Kidney (tissue), 14 donors: ENCODE measurements around the gene ZNF784. TPM values are rescaled to one million over a fixed set of nuclear protein-coding genes. Genes with fewer than 3 reads are reported as not detected.

ENCODE experiments used
- DNase-seq, 5 donors: peaks; one replicate each; pipeline ENCODE4 v3.0.0-alpha.2; 2013 to 2020
- FAIRE-seq: peaks from 2 replicates; lab custom pipeline; 2012; peaks lifted over from hg19 to GRCh38; lab: Jason Lieb, UNC
- H3K27ac ChIP-seq, 2 donors: one replicate each; pipeline ENCODE4 v1.7.0; 2013; ENCODE audit warnings: low read depth in 2 of 2, low read length in 2 of 2, inconsistent platforms in 1 of 2
- H3K27me3 ChIP-seq: one replicate; pipeline ENCODE4 v1.7.1; 2013; ENCODE audit warnings: low read length, inconsistent platforms; ENCODE audit not compliant: control insufficient read depth, insufficient read depth
- H3K36me3 ChIP-seq, 3 donors: one replicate each; pipeline versions ENCODE4 v1.7.0 to v1.7.1; 2013; ENCODE audit warnings: low read length in 3 of 3, control low read depth in 1 of 3, inconsistent platforms in 1 of 3; ENCODE audit not compliant: insufficient read depth in 3 of 3, control insufficient read depth in 2 of 3
- H3K4me1 ChIP-seq, 3 donors: one replicate each; pipeline versions ENCODE4 v1.7.0 to v1.7.1; 2013; ENCODE audit warnings: low read length in 3 of 3, inconsistent platforms in 1 of 3, low read depth in 1 of 3; ENCODE audit not compliant: control insufficient read depth in 2 of 3, insufficient read depth in 2 of 3
- H3K4me3 ChIP-seq, 3 donors: one replicate each; pipeline versions ENCODE4 v1.7.0 to v1.8.1; 2013; ENCODE audit warnings: low read length in 3 of 3, control low read depth in 1 of 3, inconsistent platforms in 1 of 3
- H3K9ac ChIP-seq, 3 donors: one replicate each; pipeline versions ENCODE4 v1.7.0 to v1.7.1; 2013; ENCODE audit warnings: low read length in 3 of 3, control low read depth in 1 of 3, inconsistent platforms in 1 of 3
- H3K9me3 ChIP-seq, 3 donors: one replicate each; pipeline versions ENCODE4 v1.7.0 to v1.7.1; 2013; ENCODE audit warnings: low read length in 3 of 3, control low read depth in 1 of 3, inconsistent platforms in 1 of 3; ENCODE audit not compliant: control insufficient read depth in 2 of 3, insufficient read depth in 1 of 3
- CTCF ChIP-seq: IDR thresholded peaks from 3 replicates; pipeline ENCODE4 v1.5.1; 2012; ENCODE audit warnings: mild to moderate bottlenecking, moderate library complexity, borderline replicate concordance; ENCODE audit not compliant: insufficient read depth; ENCODE audit errors: extremely low read depth
- intact Hi-C: fragments of 100-400 bp; cut with DNase I; formaldehyde crosslinking; loops from one replicate; pipeline ENCODE4 v1.11.1; 2022
- polyA plus RNA-seq: library from polyadenylated mRNA; stranded (reverse); fragments of 350-450 nt; fragmentation: Illumina TruSeq; extraction: RNeasy Lipid Tissue Mini Kit (QIAGEN cat#74804); gene quantifications from one replicate; pipeline ENCODE4 v1.2.3, GENCODE V29; 2014; ENCODE audit warnings: low read depth, low replicate concordance; ENCODE audit not compliant: insufficient read depth
- total RNA-seq: library from RNA; stranded (reverse); fragmentation: NEBNext Ultra II Directional; extraction: Animal tissue kit (Norgen Biotek cat#: 25700); gene quantifications from one replicate; pipeline ENCODE4 v1.2.1, GENCODE V29; 2021
- donor health status: control.
- donor health status: control.
- donor health status: control.
- donor health status: control.
- donor health status: control.
- donor health status: DM: yes; HTN: yes; CAD: no.
- donor health status: Normal renal cell carcinoma (clear cell type).

The ZNF784 gene
- total and polyA plus RNA-seq, 2 donors from 2014 or later = 6.6 to 9.8 TPM

GRCh38 chr19:55669418-55670279 is 45.3 kb upstream of the ZNF784 start:
- intact Hi-C loops = no loop called here
- peaks cover 0 to 8% (median 6%) of the 10 kb centered on the region in 3 donors for H3K4me1 ChIP-seq
- FAIRE-seq (no peak), DNase-seq (peak in 1 of 5 donors; percentile 64)
- H3K9me3 ChIP-seq = no peaks in the 10 kb centered on the region
- H3K27ac ChIP-seq = no peak overlapping the region
- TF ChIP-seq CTCF = no peak
- H3K36me3 ChIP-seq = peaks cover 0 to 51% (median 32%) of the 10 kb centered on the region in 3 donors
- no peak overlapping the region for H3K9ac ChIP-seq
- H3K27me3 ChIP-seq = no peaks in the 10 kb centered on the region
- no peak overlapping the region for H3K4me3 ChIP-seq

GRCh38 chr19:55668603-55669348 is 44.4 kb upstream of the ZNF784 start:
- DNase-seq = peak in 1 of 5 donors; percentile 67
- intact Hi-C loops = no loop called here
- no peaks in the 10 kb centered on the region for H3K9me3 ChIP-seq
- no peak overlapping the region for H3K27ac ChIP-seq
- no peak for FAIRE-seq
- H3K4me3 ChIP-seq = no peak overlapping the region
- no peak for TF ChIP-seq CTCF
- peaks cover 2 to 59% (median 37%) of the 10 kb centered on the region in 3 donors for H3K36me3 ChIP-seq
- peaks cover 0 to 8% (median 6%) of the 10 kb centered on the region in 3 donors for H3K4me1 ChIP-seq
- no peaks in the 10 kb centered on the region for H3K27me3 ChIP-seq
- H3K9ac ChIP-seq = no peak overlapping the region

GRCh38 chr19:55667958-55668357 is 43.6 kb upstream of the ZNF784 start:
- no peak overlapping the region for H3K4me3 ChIP-seq
- H3K9ac ChIP-seq = no peak overlapping the region
- DNase-seq = peak in 1 of 5 donors; percentile 84
- no peaks in the 10 kb centered on the region for H3K9me3 ChIP-seq
- FAIRE-seq = no peak
- peaks cover 5 to 67% (median 46%) of the 10 kb centered on the region in 3 donors for H3K36me3 ChIP-seq
- no peaks in the 10 kb centered on the region for H3K27me3 ChIP-seq
- no peak overlapping the region for H3K27ac ChIP-seq
- intact Hi-C loops = no loop called here
- no peak for TF ChIP-seq CTCF
- peaks cover 0 to 8% (median 6%) of the 10 kb centered on the region in 3 donors for H3K4me1 ChIP-seq
